GM06990 (cell line): Measurements from ENCODE around the gene CYP2W1.

Experiments used
- DNase-seq: peaks from one replicate; pipeline ENCODE4 v3.0.0-alpha.2; 2011; ENCODE audit not compliant: insufficient read length; ENCODE audit errors: extremely low read depth
- H3K27me3 ChIP-seq: replicated peaks from 2 replicates; pipeline ENCODE4 v1.6.0; 2011; ENCODE audit warnings: low read length; ENCODE audit not compliant: control insufficient read depth, insufficient read depth
- H3K36me3 ChIP-seq: 2 replicates; pipeline ENCODE4 v1.5.1; 2011; ENCODE audit warnings: low read length; ENCODE audit not compliant: control insufficient read depth, insufficient read depth
- H3K4me3 ChIP-seq: replicated peaks from 2 replicates; pipeline ENCODE4 v1.5.1; 2011; ENCODE audit warnings: low read depth, mild to moderate bottlenecking, control low read depth, low read length
- CTCF ChIP-seq: IDR thresholded peaks from 2 replicates; pipeline ENCODE4 v1.5.1; 2011; ENCODE audit warnings: low read length, control low read depth, mild to moderate bottlenecking, inconsistent platforms; ENCODE audit not compliant: insufficient read depth, poor library complexity, severe bottlenecking

The CYP2W1 gene

GRCh38 chr7:976901-977325 is 6.1 kb upstream of the CYP2W1 start:
- no peak for DNase-seq
- peaks cover under 1% of the 10 kb centered on the region for H3K36me3 ChIP-seq
- H3K4me3 ChIP-seq = no peak overlapping the region

GRCh38 chr7:977326-978048 is 5.5 kb upstream of the CYP2W1 start:
- no peak for TF ChIP-seq CTCF
- Histone ChIP-seq H3K36me3 (no peaks in the 10 kb centered on the region; the same call in none of the 2 replicates), H3K27me3 (no peaks in the 10 kb centered on the region), H3K4me3 (no peak overlapping the region)
- no peak for DNase-seq

More at GRCh38 chr7:976901-977325, 6.1 kb upstream of the CYP2W1 start:
- TF ChIP-seq CTCF = no peak
- H3K27me3 ChIP-seq = no peaks in the 10 kb centered on the region

GRCh38 chr7:978049-978346 is 5.0 kb upstream of the CYP2W1 start:
- no peaks in the 10 kb centered on the region; the same call in none of the 2 replicates for H3K36me3 ChIP-seq
- TF ChIP-seq CTCF = no peak
- H3K4me3 ChIP-seq = no peak overlapping the region
- DNase-seq = no peak
- no peaks in the 10 kb centered on the region for H3K27me3 ChIP-seq

- no peaks in the 10 kb centered on the region for H3K27me3 ChIP-seq
These were observed 4.4 kb upstream of the CYP2W1 start for GRCh38 chr7:978416-979091.

GRCh38 chr7:979151-979550 is 3.8 kb upstream of the CYP2W1 start:
- Histone ChIP-seq H3K36me3 (no peaks in the 10 kb centered on the region), H3K27me3 (no peaks in the 10 kb centered on the region), H3K4me3 (no peak overlapping the region)
- no peak for DNase-seq
- TF ChIP-seq CTCF = no peak

More at GRCh38 chr7:978416-979091, 4.4 kb upstream of the CYP2W1 start:
- H3K4me3 ChIP-seq = no peak overlapping the region
- no peak for DNase-seq
- H3K36me3 ChIP-seq = no peaks in the 10 kb centered on the region
- TF ChIP-seq CTCF = no peak
